IPS-NIHi7 (cell line): ENCODE data around the gene ADRA1B.
A peak's percentile ranks its signal among the peaks of the same experiment; 100 is the strongest.

ENCODE experiments used
- DNase-seq: peaks from one replicate; pipeline ENCODE4 v3.0.0; 2012; ENCODE audit warnings: mixed read lengths; ENCODE audit errors: extremely low spot score

ADRA1B gene

GRCh38 chr5:159915904-159916840 is at the start of gene ADRA1B:
TSS of gene ADRA1B (plus strand) at chr5:159916482. CDS start at chr5:159916906, 424 bp downstream.
- peak; percentile 91 for DNase-seq

DNA sequence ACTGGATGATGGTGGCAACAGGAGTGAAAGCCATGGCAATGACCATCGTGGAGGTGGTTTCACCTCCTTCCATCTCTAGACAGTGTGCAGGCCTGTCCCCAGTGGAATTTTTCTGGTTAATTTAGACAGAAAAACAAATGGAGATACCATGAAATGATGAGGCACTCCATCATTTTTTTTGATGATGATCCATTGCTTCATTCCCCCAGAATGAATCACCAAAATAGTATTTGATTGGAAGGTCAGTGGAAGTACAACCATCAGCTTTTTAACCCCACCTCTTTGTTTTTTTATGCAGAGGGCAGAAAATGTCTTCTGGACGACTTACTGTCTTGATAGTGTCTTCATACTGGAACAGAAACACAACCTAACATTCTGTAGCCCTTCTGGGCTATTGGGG is 42.6 kb upstream of the ADRA1B start:
- no peak for DNase-seq

GRCh38 chr5:159874263-159874662 is 42.0 kb upstream of the ADRA1B start:
- no peak for DNase-seq

DNA sequence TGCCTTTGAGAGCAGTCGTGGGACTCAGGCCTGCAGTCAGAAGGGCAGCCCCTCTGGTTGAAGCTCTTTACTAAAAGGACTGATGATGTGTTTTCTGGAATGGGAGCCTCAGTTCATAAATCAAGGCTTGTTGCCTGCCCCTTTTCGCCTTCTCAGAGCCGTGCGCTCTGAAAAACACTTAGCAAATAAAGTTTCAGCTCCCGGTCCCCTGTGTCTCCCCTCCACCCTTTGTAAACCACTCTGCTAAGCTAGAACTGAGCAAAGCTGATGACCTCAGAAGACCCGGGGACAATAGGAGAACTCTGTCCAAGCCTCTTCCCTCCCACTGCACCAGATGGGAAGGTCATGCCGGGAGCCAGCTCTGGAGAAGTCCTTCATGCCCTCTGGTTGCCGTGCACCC is 39.3 kb upstream of the ADRA1B start:
- DNase-seq, result no peak

DNA sequence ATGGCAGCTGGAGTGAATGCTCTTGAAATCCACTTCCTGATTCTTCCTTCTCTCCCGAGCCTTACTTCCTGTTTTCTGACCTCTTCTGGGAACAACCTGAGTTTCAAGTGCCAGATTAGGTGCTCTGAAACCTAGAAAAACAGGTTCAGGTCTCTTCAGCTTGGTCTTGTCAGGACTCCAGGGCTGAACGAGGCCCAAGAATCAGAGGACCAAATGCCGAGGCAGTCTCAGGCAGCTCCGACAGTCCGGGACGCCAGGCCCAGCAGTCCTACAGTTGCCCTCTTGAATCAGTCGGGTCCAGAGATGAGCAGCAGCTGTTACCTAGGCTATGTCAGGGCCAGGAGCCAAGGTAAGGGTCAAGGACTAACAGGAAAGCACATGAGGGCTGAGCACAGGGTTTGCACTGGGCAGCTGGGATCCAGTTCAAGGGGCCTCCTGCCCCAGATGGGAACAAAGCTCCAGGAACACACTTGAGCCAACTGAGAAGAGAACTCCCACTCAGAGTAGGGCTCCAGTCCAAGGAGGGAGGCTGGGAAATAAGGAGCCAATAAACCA is 38.3 kb upstream of the ADRA1B start:
- DNase-seq, result no peak

- DNase-seq, result peak; percentile 85
Measured at GRCh38 chr5:159878988-159879471, 37.3 kb upstream of the ADRA1B start.

DNA sequence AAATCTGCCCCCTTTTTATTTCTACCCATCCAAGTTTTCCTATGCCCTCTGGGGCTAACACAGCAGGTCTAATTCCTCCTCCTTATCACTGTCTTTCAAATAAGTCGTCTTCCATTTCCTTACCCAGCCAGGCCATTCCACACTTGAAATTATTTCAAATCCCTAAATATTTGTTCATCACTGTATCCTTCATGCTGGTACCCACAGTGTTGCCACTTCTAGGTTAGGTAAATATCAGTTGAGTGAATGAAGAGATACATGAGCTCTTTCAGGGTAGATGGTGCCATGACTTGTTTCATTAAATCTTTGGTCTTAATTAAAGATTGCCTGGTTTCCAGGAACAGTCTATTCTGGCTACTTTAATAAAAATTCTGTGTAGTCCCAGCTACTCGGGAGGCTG is 35.6 kb upstream of the ADRA1B start:
- no peak for DNase-seq

DNA sequence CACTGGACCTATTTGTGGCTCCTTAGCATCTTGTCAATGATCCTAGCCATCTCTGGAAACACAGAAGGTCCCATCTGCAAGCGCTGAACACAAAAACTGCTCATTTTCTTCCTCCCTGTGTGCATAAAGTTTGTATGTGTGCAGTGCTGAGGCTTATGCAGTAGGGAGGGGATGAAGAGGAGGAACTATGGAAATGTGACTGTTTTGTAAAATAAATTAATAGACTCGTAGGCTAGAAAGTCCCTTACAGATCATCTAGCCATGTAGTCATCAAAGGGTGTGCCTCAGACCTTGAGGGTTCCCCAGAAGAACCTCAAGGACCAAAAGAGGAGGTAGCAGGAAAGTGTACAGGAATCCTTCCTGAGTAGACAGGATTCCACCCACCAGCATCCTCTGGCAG is 34.3 kb upstream of the ADRA1B start:
- DNase-seq, result no peak

DNA sequence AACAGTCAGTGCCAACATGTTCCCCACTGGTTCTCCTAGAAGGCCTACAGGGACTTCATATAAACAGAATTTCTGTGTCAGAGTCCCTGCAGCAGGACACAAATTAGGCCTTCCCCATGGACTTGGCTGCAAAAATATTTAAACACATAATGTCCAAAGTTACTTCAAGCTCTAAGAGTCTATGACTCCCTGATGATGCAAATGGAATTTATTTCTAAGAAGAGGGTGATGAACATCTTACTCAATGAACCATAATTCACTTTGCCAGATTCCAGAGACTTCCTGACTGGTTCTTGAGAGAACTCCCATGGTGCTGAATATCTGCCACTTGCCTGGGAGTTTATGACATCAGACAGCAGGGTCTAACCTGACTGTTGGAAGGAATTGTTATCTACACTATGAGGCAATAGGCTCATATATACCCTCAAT is 32.7 kb upstream of the ADRA1B start:
- DNase-seq, result no peak

- DNase-seq, result no peak
Measured at GRCh38 chr5:159884917-159885620, 31.2 kb upstream of the ADRA1B start.

DNA sequence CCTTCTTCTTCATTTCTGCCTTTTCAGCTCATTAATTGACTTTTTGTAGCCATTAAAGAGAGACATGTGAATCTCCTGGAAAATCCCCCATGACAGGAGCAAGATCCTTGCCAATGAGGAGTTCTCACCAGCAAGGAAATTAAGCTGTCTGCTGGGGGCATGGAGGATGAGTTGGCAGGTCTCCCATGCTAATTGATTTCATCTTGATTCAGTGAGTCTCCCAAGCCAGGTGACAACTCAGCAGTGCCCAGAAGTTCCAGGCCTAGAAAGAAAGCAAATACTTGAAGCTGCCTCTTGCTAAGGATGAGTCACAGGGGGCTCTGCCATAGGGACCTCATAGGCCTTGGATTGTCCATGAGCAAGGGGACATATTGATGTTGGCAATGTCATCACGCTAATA is 30.0 kb upstream of the ADRA1B start:
- no peak for DNase-seq

DNA sequence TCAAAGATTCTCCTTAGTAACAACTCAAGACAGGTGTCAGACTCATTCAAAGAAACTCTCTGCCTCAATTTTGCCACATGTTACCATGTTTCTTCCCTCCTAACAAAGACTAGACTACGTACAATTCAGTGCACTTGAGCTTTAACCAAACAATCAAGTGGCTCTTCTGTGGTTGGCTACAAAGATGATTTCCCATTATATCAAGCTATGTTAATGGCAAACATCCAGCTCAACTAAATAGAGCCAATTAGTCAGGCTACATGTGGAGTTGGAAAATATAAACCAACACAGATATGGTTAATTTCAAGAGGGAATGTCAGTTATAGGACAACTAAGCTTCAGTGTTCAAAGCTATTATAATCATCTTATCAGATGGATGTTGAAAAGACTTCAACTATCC is 29.2 kb upstream of the ADRA1B start:
- DNase-seq, result no peak

DNA sequence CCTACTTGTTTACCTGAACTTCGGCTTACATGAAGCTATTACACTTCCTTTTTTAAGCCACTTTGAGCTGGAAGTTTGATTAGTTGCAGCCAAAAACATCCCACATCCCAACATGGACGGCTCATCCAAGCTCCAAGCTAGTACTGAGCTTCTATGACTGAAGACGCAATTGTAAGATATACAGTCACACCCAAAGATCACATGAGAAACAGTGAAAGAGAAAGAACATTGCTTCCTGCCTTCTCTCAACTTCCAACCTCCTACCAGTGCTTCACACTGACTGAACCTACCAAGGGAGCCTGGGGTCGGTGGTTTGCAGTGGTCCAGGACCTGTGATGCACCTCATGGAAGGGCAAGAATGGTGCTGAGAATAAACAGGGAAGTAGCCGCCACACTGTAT is 27.4 kb upstream of the ADRA1B start:
- DNase-seq, result no peak

DNA sequence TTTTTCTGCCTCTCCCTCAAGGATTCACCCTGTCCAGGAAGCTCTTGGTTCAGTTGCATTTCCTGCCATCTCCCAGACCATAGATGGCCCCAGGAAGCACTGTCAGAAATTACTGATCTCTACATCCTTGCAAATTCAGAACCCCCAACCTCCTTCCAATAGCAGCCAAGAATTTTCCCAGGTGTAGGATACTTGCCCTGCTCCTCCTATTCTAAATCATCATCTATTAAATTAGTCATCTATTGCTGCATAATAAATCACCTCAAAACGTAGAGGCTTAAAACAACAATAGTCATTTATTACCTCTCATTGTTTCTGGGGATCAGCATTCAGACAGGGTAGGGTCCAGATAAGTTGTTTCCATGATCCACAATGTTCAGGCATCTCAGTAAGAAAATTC is 26.1 kb upstream of the ADRA1B start:
- DNase-seq, result no peak

GRCh38 chr5:159891371-159891770 is 24.9 kb upstream of the ADRA1B start:
- peak; percentile 57 for DNase-seq

GRCh38 chr5:159893040-159893695 is 23.1 kb upstream of the ADRA1B start:
- DNase-seq, result no peak

DNA sequence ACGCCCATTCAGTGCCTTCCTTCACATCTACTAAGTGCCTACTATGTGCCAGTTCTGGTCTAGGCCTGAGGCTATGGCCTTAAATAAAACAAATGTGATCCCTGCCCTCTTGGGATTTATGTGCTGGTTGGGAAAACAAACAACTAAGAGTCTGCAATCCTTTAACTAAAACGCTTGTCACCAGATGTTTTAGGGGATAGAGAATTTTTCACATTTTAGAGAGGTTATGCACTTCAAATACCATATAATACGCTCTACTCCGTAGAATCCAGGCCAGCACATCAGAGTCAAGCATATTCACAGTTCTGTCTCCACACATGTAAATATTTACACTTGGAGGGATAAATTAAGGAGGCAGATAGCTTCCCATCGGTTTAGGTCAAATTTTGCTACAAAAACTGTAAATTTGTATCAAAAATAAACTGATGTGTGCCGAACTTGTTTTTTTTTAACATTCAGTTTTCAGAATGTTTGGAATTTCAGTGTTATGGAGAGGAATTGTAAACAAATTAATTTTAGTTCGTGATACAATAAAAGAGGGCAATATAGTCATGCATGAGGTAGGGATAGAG is 22.0 kb upstream of the ADRA1B start:
- DNase-seq, result no peak

- no peak for DNase-seq
Measured at GRCh38 chr5:159897786-159898393, 18.4 kb upstream of the ADRA1B start.

- DNase-seq, result no peak
Measured at GRCh38 chr5:159899067-159900049, 16.9 kb upstream of the ADRA1B start.

DNA sequence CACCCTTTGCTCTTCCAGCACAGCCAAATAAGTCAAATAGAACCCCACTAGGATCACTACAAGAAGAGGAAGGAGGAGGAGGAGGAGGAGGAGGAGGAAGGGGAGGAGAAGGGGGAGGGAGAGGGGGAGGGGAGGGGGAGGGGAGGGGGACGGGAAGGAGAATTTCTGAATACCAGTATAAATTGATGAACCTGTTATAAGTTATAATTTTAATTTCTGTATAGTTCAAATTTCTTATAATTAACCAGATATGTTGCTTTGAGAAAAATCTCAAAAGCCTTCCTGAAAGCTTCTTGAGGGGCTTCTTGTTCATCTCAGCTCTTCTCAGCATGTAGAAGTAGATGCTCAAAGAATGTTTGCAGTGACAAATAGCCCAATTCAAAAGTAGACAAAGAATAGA is 15.0 kb upstream of the ADRA1B start:
- no peak for DNase-seq
